Activated B cell treated with CpG ODN at 0.5 μM for 24 hours (primary cell): ENCODE measurements around the gene LMX1B. TPM values are rescaled to one million over a fixed set of nuclear protein-coding genes. Genes with fewer than 3 reads are reported as not detected.

Experiments
- ATAC-seq: fragments of 200-7000 bp; cut with Tn5 transposase; one replicate; pipeline ENCODE4 v1.10.0; 2021; ENCODE audit warnings: low read depth, mild to moderate bottlenecking, moderate library complexity
- CTCF ChIA-PET: fragments of 350-600 bp; sonication (Branson Sonifier 250); formaldehyde crosslinking; loops from one replicate; lab custom pipeline; 2021; ENCODE audit warnings: antibody characterized with exemption; lab: Charles Lee
- POLR2A ChIA-PET: fragments of 350-600 bp; sonication (Branson Sonifier 250); formaldehyde crosslinking; loops from one replicate; lab custom pipeline; 2021; ENCODE audit warnings: antibody characterized with exemption; lab: Charles Lee
- DNase-seq: peaks from one replicate; pipeline ENCODE4 v3.0.0; 2022
- H3K27ac Mint-ChIP-seq: one replicate; pipeline ENCODE4 v1.8.0; 2020; ENCODE audit warnings: mixed read lengths
- H3K27me3 Mint-ChIP-seq: one replicate; pipeline ENCODE4 v1.8.0; 2021; ENCODE audit warnings: mixed read lengths
- H3K36me3 Mint-ChIP-seq: one replicate; pipeline ENCODE4 v1.8.0; 2021; ENCODE audit warnings: low read depth, mixed read lengths
- H3K4me1 Mint-ChIP-seq: one replicate; pipeline ENCODE4 v1.8.0; 2021; ENCODE audit warnings: mixed read lengths
- H3K4me3 Mint-ChIP-seq: one replicate; pipeline ENCODE4 v1.8.0; 2020; ENCODE audit warnings: mild to moderate bottlenecking, mixed read lengths
- H3K9me3 Mint-ChIP-seq: one replicate; pipeline ENCODE4 v1.8.0; 2020; ENCODE audit warnings: mixed read lengths
- CTCF ChIP-seq: fragments of 200-600 bp; IDR thresholded peaks from one replicate; pipeline ENCODE4 v1.8.0; 2022; ENCODE audit warnings: antibody characterized with exemption, mild to moderate bottlenecking
- intact Hi-C: fragments of 100-400 bp; cut with micrococcal nuclease; formaldehyde crosslinking; loops from one replicate; pipeline ENCODE4 v1.15.1; 2024
- total RNA-seq: library from RNA; stranded (reverse); gene quantifications from 2 replicates; pipeline ENCODE4 v1.2.3, GENCODE V29; 2022

LMX1B gene
- total RNA-seq, 1 donor from 2014 or later: not detected

- intact Hi-C loops: no loop called here
- H3K4me3 Mint-ChIP-seq: no peak overlapping the region
- no peak for DNase-seq
- no peak for ATAC-seq
- no peak for TF ChIP-seq CTCF
- H3K4me1 Mint-ChIP-seq: peaks cover 23% of the 10 kb centered on the region
- peaks cover 61% of the 10 kb centered on the region for H3K27me3 Mint-ChIP-seq
- H3K9me3 Mint-ChIP-seq: no peaks in the 10 kb centered on the region
- H3K27ac Mint-ChIP-seq: no peak overlapping the region
- ChIA-PET CTCF (no interaction called here), POLR2A (interaction anchor here (0.7 kb wide), 1 partner anchor 870 kb away, joined by 3 read pairs; no protein-coding TSS in a partner anchor)
- H3K36me3 Mint-ChIP-seq: no peaks in the 10 kb centered on the region
Measured at GRCh38 chr9:126628969-126629674, 15.4 kb downstream of the LMX1B start.

GRCh38 chr9:126630458-126631237, 16.9 kb downstream of the LMX1B start:
- POLR2A ChIA-PET: interaction anchor here (0.5 kb wide), 1 partner anchor 22 kb away, joined by 3 read pairs; no protein-coding TSS in a partner anchor

GRCh38 chr9:126631254-126631653, 17.5 kb downstream of the LMX1B start:
- TF ChIP-seq CTCF: no peak
- Mint-ChIP-seq H3K9me3 (no peaks in the 10 kb centered on the region), H3K4me3 (no peak overlapping the region), H3K36me3 (no peaks in the 10 kb centered on the region), H3K4me1 (peaks cover 13% of the 10 kb centered on the region), H3K27ac (no peak overlapping the region), H3K27me3 (peaks cover 62% of the 10 kb centered on the region)
- ATAC-seq: no peak
- no peak for DNase-seq
- intact Hi-C loops: no loop called here
- POLR2A ChIA-PET: no interaction called here
- CTCF ChIA-PET: no interaction called here

More at GRCh38 chr9:126630458-126631237, 16.9 kb downstream of the LMX1B start:
- peak; percentile 78 for ATAC-seq
- no peak for DNase-seq
- no peak overlapping the region for H3K27ac Mint-ChIP-seq
- peaks cover 62% of the 10 kb centered on the region for H3K27me3 Mint-ChIP-seq
- H3K36me3 Mint-ChIP-seq: no peaks in the 10 kb centered on the region
- TF ChIP-seq CTCF: no peak
- H3K4me3 Mint-ChIP-seq: no peak overlapping the region
- no peaks in the 10 kb centered on the region for H3K9me3 Mint-ChIP-seq
- peaks cover 18% of the 10 kb centered on the region for H3K4me1 Mint-ChIP-seq
- CTCF ChIA-PET: no interaction called here
- intact Hi-C loops: no loop called here

DNA sequence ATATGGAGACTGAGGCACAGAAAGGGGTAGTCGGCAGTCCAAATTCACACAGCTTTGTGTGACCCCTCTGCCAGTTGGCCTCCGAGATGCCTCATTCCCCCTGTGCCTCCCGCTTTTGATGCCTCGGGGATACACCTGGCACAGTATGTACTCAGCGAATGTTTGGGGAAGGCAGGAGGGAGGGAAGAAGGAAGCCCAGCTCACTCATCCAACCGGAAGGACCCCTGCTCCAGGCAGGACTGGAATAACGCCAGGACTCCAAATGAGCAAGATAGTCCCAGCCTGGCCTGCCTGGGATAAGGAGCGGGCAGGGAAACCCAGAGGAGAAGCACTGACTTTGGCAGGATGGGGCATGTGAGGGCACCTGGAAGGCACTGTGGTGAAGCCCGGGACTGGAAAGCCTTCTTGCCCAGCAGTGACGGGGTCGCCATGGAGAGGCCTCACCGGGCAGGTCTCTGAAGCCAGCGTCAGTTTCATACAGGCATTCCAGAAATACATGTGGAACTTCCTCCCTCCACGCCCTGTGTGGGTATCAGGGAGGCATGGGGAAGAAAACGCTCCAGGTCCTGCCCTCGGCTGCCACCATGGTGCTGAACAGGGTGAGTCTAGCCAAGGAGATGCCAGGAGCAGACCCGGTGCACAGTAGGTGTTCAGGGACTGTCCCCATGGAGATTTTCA, 20.3 kb downstream of the LMX1B start:
- no peak for DNase-seq
- no peak for TF ChIP-seq CTCF
- POLR2A ChIA-PET: no interaction called here
- intact Hi-C loops: no loop called here
- ATAC-seq: no peak
- Mint-ChIP-seq H3K9me3 (no peaks in the 10 kb centered on the region), H3K27ac (no peak overlapping the region), H3K4me3 (no peak overlapping the region), H3K36me3 (no peaks in the 10 kb centered on the region), H3K27me3 (peaks cover 64% of the 10 kb centered on the region), H3K4me1 (peaks cover 4% of the 10 kb centered on the region)
- CTCF ChIA-PET: no interaction called here

- H3K4me1 Mint-ChIP-seq: peaks cover 4% of the 10 kb centered on the region
- intact Hi-C loops: no loop called here
- ATAC-seq: no peak
- H3K27ac Mint-ChIP-seq: no peak overlapping the region
- no peak overlapping the region for H3K4me3 Mint-ChIP-seq
- no peak for TF ChIP-seq CTCF
- no peaks in the 10 kb centered on the region for H3K9me3 Mint-ChIP-seq
- CTCF ChIA-PET: no interaction called here
- peaks cover 65% of the 10 kb centered on the region for H3K27me3 Mint-ChIP-seq
- H3K36me3 Mint-ChIP-seq: no peaks in the 10 kb centered on the region
- POLR2A ChIA-PET: no interaction called here
- DNase-seq: no peak
Measured at GRCh38 chr9:126635061-126635460, 21.3 kb downstream of the LMX1B start.
